Activated naive CD8-positive, alpha-beta T cell (primary cell): ENCODE data around the gene SHROOM3.

Experiments
- H3K27ac Mint-ChIP-seq: one replicate; pipeline ENCODE4 v1.8.0; 2021; ENCODE audit warnings: mixed read lengths
- H3K27me3 Mint-ChIP-seq: one replicate; pipeline ENCODE4 v1.8.0; 2021; ENCODE audit warnings: mixed read lengths
- H3K36me3 Mint-ChIP-seq: one replicate; pipeline ENCODE4 v1.8.0; 2021; ENCODE audit warnings: mixed read lengths
- H3K4me1 Mint-ChIP-seq: one replicate; pipeline ENCODE4 v1.8.0; 2021; ENCODE audit warnings: low read depth, mixed read lengths
- H3K4me3 Mint-ChIP-seq: one replicate; pipeline ENCODE4 v1.8.0; 2021; ENCODE audit warnings: mild to moderate bottlenecking, mixed read lengths
- H3K9me3 Mint-ChIP-seq: one replicate; pipeline ENCODE4 v1.8.0; 2021; ENCODE audit warnings: low read depth, mixed read lengths

The SHROOM3 gene

GRCh38 chr4:76687746-76688448 lies 252.9 kb downstream of the SHROOM3 start:
- Mint-ChIP-seq H3K4me3 (peak overlapping the region; percentile 80), H3K4me1 (peaks cover 18% of the 10 kb centered on the region), H3K9me3 (no peaks in the 10 kb centered on the region), H3K27me3 (peaks cover 42% of the 10 kb centered on the region), H3K36me3 (no peaks in the 10 kb centered on the region), H3K27ac (no peak overlapping the region)

GRCh38 chr4:76688619-76689144 lies 253.7 kb downstream of the SHROOM3 start:
- Mint-ChIP-seq H3K4me1 (peaks cover 18% of the 10 kb centered on the region), H3K27ac (no peak overlapping the region), H3K27me3 (peaks cover 45% of the 10 kb centered on the region), H3K4me3 (peak overlapping the region; percentile 80), H3K9me3 (no peaks in the 10 kb centered on the region), H3K36me3 (no peaks in the 10 kb centered on the region)

- H3K4me1 Mint-ChIP-seq = peaks cover 18% of the 10 kb centered on the region
- peaks cover 50% of the 10 kb centered on the region for H3K27me3 Mint-ChIP-seq
- H3K9me3 Mint-ChIP-seq = no peaks in the 10 kb centered on the region
- peak overlapping the region; percentile 80 for H3K4me3 Mint-ChIP-seq
- H3K36me3 Mint-ChIP-seq = no peaks in the 10 kb centered on the region
- H3K27ac Mint-ChIP-seq = no peak overlapping the region
Observed at GRCh38 chr4:76689145-76689817, 254.3 kb downstream of the SHROOM3 start.

- H3K4me1 Mint-ChIP-seq = peaks cover 18% of the 10 kb centered on the region
- H3K27me3 Mint-ChIP-seq = peaks cover 55% of the 10 kb centered on the region
- no peaks in the 10 kb centered on the region for H3K36me3 Mint-ChIP-seq
- H3K4me3 Mint-ChIP-seq = peak overlapping the region; percentile 68
- H3K27ac Mint-ChIP-seq = no peak overlapping the region
- H3K9me3 Mint-ChIP-seq = no peaks in the 10 kb centered on the region
Observed at GRCh38 chr4:76690011-76690905, 255.2 kb downstream of the SHROOM3 start.

- H3K36me3 Mint-ChIP-seq = no peaks in the 10 kb centered on the region
Observed at GRCh38 chr4:76690906-76691275, 255.9 kb downstream of the SHROOM3 start.

GRCh38 chr4:76691807-76692582 lies 257.0 kb downstream of the SHROOM3 start:
- Mint-ChIP-seq H3K4me3 (no peak overlapping the region), H3K4me1 (peaks cover 18% of the 10 kb centered on the region), H3K36me3 (no peaks in the 10 kb centered on the region), H3K27me3 (peaks cover 65% of the 10 kb centered on the region), H3K9me3 (no peaks in the 10 kb centered on the region), H3K27ac (no peak overlapping the region)

More at GRCh38 chr4:76690906-76691275, 255.9 kb downstream of the SHROOM3 start:
- Mint-ChIP-seq H3K27me3 (peaks cover 61% of the 10 kb centered on the region), H3K9me3 (no peaks in the 10 kb centered on the region), H3K4me3 (no peak overlapping the region), H3K4me1 (peaks cover 18% of the 10 kb centered on the region), H3K27ac (no peak overlapping the region)

GRCh38 chr4:76692761-76693160 lies 257.7 kb downstream of the SHROOM3 start:
- peaks cover 62% of the 10 kb centered on the region for H3K27me3 Mint-ChIP-seq
- no peak overlapping the region for H3K27ac Mint-ChIP-seq
- no peaks in the 10 kb centered on the region for H3K9me3 Mint-ChIP-seq
- no peaks in the 10 kb centered on the region for H3K36me3 Mint-ChIP-seq
- H3K4me3 Mint-ChIP-seq = no peak overlapping the region
- peaks cover 20% of the 10 kb centered on the region for H3K4me1 Mint-ChIP-seq

GRCh38 chr4:76694056-76694455 lies 259.0 kb downstream of the SHROOM3 start:
- no peaks in the 10 kb centered on the region for H3K9me3 Mint-ChIP-seq
- peaks cover 13% of the 10 kb centered on the region for H3K4me1 Mint-ChIP-seq
- H3K27ac Mint-ChIP-seq = no peak overlapping the region
- H3K4me3 Mint-ChIP-seq = no peak overlapping the region
- no peaks in the 10 kb centered on the region for H3K36me3 Mint-ChIP-seq
- peaks cover 52% of the 10 kb centered on the region for H3K27me3 Mint-ChIP-seq

- H3K4me1 Mint-ChIP-seq = peaks cover 1% of the 10 kb centered on the region
- H3K27ac Mint-ChIP-seq = no peak overlapping the region
- peaks cover 42% of the 10 kb centered on the region for H3K27me3 Mint-ChIP-seq
- no peaks in the 10 kb centered on the region for H3K36me3 Mint-ChIP-seq
- no peaks in the 10 kb centered on the region for H3K9me3 Mint-ChIP-seq
- no peak overlapping the region for H3K4me3 Mint-ChIP-seq
Observed at GRCh38 chr4:76696109-76696508, 261.1 kb downstream of the SHROOM3 start.

GRCh38 chr4:76697129-76697803 lies 262.2 kb downstream of the SHROOM3 start:
- H3K27ac Mint-ChIP-seq = no peak overlapping the region
- no peaks in the 10 kb centered on the region for H3K9me3 Mint-ChIP-seq
- H3K27me3 Mint-ChIP-seq = peaks cover 31% of the 10 kb centered on the region
- no peak overlapping the region for H3K4me3 Mint-ChIP-seq
- no peaks in the 10 kb centered on the region for H3K36me3 Mint-ChIP-seq
- H3K4me1 Mint-ChIP-seq = peaks cover 1% of the 10 kb centered on the region

GRCh38 chr4:76698141-76698540 lies 263.1 kb downstream of the SHROOM3 start:
- Mint-ChIP-seq H3K4me3 (no peak overlapping the region), H3K9me3 (no peaks in the 10 kb centered on the region), H3K36me3 (no peaks in the 10 kb centered on the region), H3K27me3 (peaks cover 24% of the 10 kb centered on the region), H3K4me1 (peaks cover 1% of the 10 kb centered on the region), H3K27ac (no peak overlapping the region)

GRCh38 chr4:76699751-76700310 lies 264.8 kb downstream of the SHROOM3 start:
- Mint-ChIP-seq H3K27ac (no peak overlapping the region), H3K4me3 (no peak overlapping the region), H3K4me1 (peaks cover 1% of the 10 kb centered on the region), H3K27me3 (peaks cover 13% of the 10 kb centered on the region), H3K9me3 (no peaks in the 10 kb centered on the region), H3K36me3 (no peaks in the 10 kb centered on the region)

GRCh38 chr4:76702440-76703122 lies 267.6 kb downstream of the SHROOM3 start:
- no peaks in the 10 kb centered on the region for H3K9me3 Mint-ChIP-seq
- no peak overlapping the region for H3K27ac Mint-ChIP-seq
- no peak overlapping the region for H3K4me3 Mint-ChIP-seq
- H3K4me1 Mint-ChIP-seq = no peaks in the 10 kb centered on the region
- H3K27me3 Mint-ChIP-seq = peaks cover 3% of the 10 kb centered on the region
- peaks cover 2% of the 10 kb centered on the region for H3K36me3 Mint-ChIP-seq
